ENCODE data around the gene PPP1R14D. TPM values are rescaled to one million over a fixed set of nuclear protein-coding genes. Genes with fewer than 3 reads are reported as not detected.

PPP1R14D gene
- polyA plus RNA-seq, 3 donors = not detected

- peaks cover 0 to 1% (median 0%) of the 10 kb centered on the region in 3 donors for H3K27me3 Mint-ChIP-seq (ENCODE audit: low read depth in 3 of 3)
- Histone ChIP-seq H3K9me3 (replicated peaks in 1 of 2; ENCODE audit: control insufficient read depth in 1 of 2, insufficient read depth in 1 of 2, low read length in 2 of 2) (no peaks in the 10 kb centered on the region), H3K4me2 (replicated peaks; ENCODE audit: extremely low read depth, low read length, poor library complexity, severe bottlenecking) (no peak overlapping the region), H3K36me3 (replicated peaks in 1 of 2; ENCODE audit: control insufficient read depth in 1 of 2, insufficient read depth in 2 of 2, low read length in 2 of 2) (peaks cover 61 to 94% of the 10 kb centered on the region in 2 donors), H4K20me1 (ENCODE audit: insufficient read depth, low read length) (peaks cover 5% of the 10 kb centered on the region), H3K27me3 (ENCODE audit: control insufficient read depth in 2 of 2, insufficient read depth in 2 of 2, low read length in 2 of 2) (no peaks in the 10 kb centered on the region), H3K27ac (ENCODE audit: low read depth in 1 of 2, low read length in 2 of 2) (no peak overlapping the region), H3K79me2 (ENCODE audit: insufficient read depth, low read length) (no peaks in the 10 kb centered on the region), H2AFZ (ENCODE audit: insufficient read depth, low read depth, low read length, poor library complexity, severe bottlenecking) (no peak overlapping the region), H3K4me1 (ENCODE audit: control insufficient read depth in 1 of 2, insufficient read depth in 2 of 2, low read length in 2 of 2) (no peaks in the 10 kb centered on the region), H3K9ac (ENCODE audit: insufficient read depth, low read length, poor library complexity, severe bottlenecking) (no peak overlapping the region), H3K4me3 (replicated peaks in 1 of 3; ENCODE audit: low read depth in 2 of 3, low read length in 3 of 3) (no peak overlapping the region)
- no peaks in the 10 kb centered on the region for H3K4me1 Mint-ChIP-seq
- H3K4me3 Mint-ChIP-seq = no peak overlapping the region
- intact Hi-C loops (cut with micrococcal nuclease) = no loop called here
- WGBS (ENCODE audit: insufficient coverage) = 99% methylated on average over 12 of the region's 14 CpGs
- peaks cover 75 to 88% of the 10 kb centered on the region in 2 donors for H3K36me3 Mint-ChIP-seq
- TF ChIP-seq CTCF (IDR thresholded peaks at IDR 0.05) = no peak
- no peaks in the 10 kb centered on the region for H3K9me3 Mint-ChIP-seq
- DNase-seq = no peak
- peak overlapping the region in 1 of 7 donors; percentile 2 for H3K27ac Mint-ChIP-seq
Observed at GRCh38 chr15:40775740-40776536, 52.6 kb downstream of the PPP1R14D start.

- H3K4me1 Mint-ChIP-seq = peaks cover 4% of the 10 kb centered on the region
- DNase-seq = no peak
- H3K9me3 Mint-ChIP-seq = no peaks in the 10 kb centered on the region
- Histone ChIP-seq H3K36me3 (replicated peaks in 1 of 2; ENCODE audit: control insufficient read depth in 1 of 2, insufficient read depth in 2 of 2, low read length in 2 of 2) (peaks cover 61 to 94% of the 10 kb centered on the region in 2 donors), H3K4me3 (replicated peaks in 1 of 3; ENCODE audit: low read depth in 2 of 3, low read length in 3 of 3) (no peak overlapping the region), H3K79me2 (ENCODE audit: insufficient read depth, low read length) (no peaks in the 10 kb centered on the region), H3K4me1 (ENCODE audit: control insufficient read depth in 1 of 2, insufficient read depth in 2 of 2, low read length in 2 of 2) (peaks cover 2 to 4% of the 10 kb centered on the region in 2 donors), H3K4me2 (replicated peaks; ENCODE audit: extremely low read depth, low read length, poor library complexity, severe bottlenecking) (no peak overlapping the region), H3K9ac (ENCODE audit: insufficient read depth, low read length, poor library complexity, severe bottlenecking) (no peak overlapping the region), H3K27me3 (ENCODE audit: control insufficient read depth in 2 of 2, insufficient read depth in 2 of 2, low read length in 2 of 2) (no peaks in the 10 kb centered on the region), H3K27ac (ENCODE audit: low read depth in 1 of 2, low read length in 2 of 2) (no peak overlapping the region), H3K9me3 (replicated peaks in 1 of 2; ENCODE audit: control insufficient read depth in 1 of 2, insufficient read depth in 1 of 2, low read length in 2 of 2) (no peaks in the 10 kb centered on the region), H2AFZ (ENCODE audit: insufficient read depth, low read depth, low read length, poor library complexity, severe bottlenecking) (no peak overlapping the region), H4K20me1 (ENCODE audit: insufficient read depth, low read length) (peaks cover 5% of the 10 kb centered on the region)
- peak overlapping the region in 1 of 7 donors; percentile 42 for H3K27ac Mint-ChIP-seq
- peaks cover 0 to 2% (median 1%) of the 10 kb centered on the region in 3 donors for H3K27me3 Mint-ChIP-seq (ENCODE audit: low read depth in 3 of 3)
- no peak overlapping the region for H3K4me3 Mint-ChIP-seq
- H3K36me3 Mint-ChIP-seq = peaks cover 73 to 94% of the 10 kb centered on the region in 2 donors
- WGBS (ENCODE audit: insufficient coverage) = 98% methylated on average over 5 of the region's 10 CpGs
- no peak for TF ChIP-seq CTCF (IDR thresholded peaks at IDR 0.05)
- intact Hi-C loops (cut with micrococcal nuclease) = no loop called here
Observed at GRCh38 chr15:40775007-40775406, 53.5 kb downstream of the PPP1R14D start.
